Suprapubic skin (tissue), 4 donors: Measurements from ENCODE around the gene MEF2A. TPM values are rescaled to one million over a fixed set of nuclear protein-coding genes. Genes with fewer than 3 reads are reported as not detected.

ENCODE experiments used
- DNase-seq, 2 donors: peaks; one replicate each; pipeline ENCODE4 v3.0.0-alpha.2; 2019; ENCODE audit warnings: low spot score in 2 of 2
- H3K27ac ChIP-seq: fragments of 200-600 bp; sonication (generic); one replicate; pipeline ENCODE4 v1.5.1; 2019
- H3K27me3 ChIP-seq: fragments of 200-600 bp; sonication (generic); one replicate; pipeline ENCODE4 v1.5.1; 2019
- H3K36me3 ChIP-seq: fragments of 200-600 bp; sonication (generic); one replicate; pipeline ENCODE4 v1.5.1; 2019
- H3K4me1 ChIP-seq: fragments of 200-600 bp; sonication (generic); one replicate; pipeline ENCODE4 v1.5.1; 2019
- H3K4me3 ChIP-seq: fragments of 200-600 bp; sonication (generic); one replicate; pipeline ENCODE4 v1.5.1; 2019; ENCODE audit warnings: mild to moderate bottlenecking
- H3K9me3 ChIP-seq: fragments of 200-600 bp; sonication (generic); one replicate; pipeline ENCODE4 v1.5.1; 2019
- CTCF ChIP-seq, 2 donors: fragments of 200-600 bp in 1 of 2; fragments of 450-650 bp in 1 of 2; sonication (generic) in 1 of 2; IDR thresholded peaks; one replicate each; pipeline ENCODE4 v1.5.1; 2016 to 2019; ENCODE audit warnings: antibody characterized with exemption in 2 of 2, mild to moderate bottlenecking in 1 of 2, moderate library complexity in 1 of 2
- EP300 ChIP-seq: sonication (generic); formaldehyde crosslinking; IDR thresholded peaks from one replicate; pipeline ENCODE4 v1.6.1; 2017; ENCODE audit warnings: antibody characterized with exemption
- POLR2A ChIP-seq, 2 donors: fragments of 450-650 bp; IDR thresholded peaks; one replicate each; pipeline ENCODE4 v1.6.1; 2017; ENCODE audit warnings: antibody characterized with exemption in 2 of 2, mild to moderate bottlenecking in 2 of 2, moderate library complexity in 2 of 2
- POLR2AphosphoS5 ChIP-seq, 3 donors: sonication (generic); formaldehyde crosslinking; IDR thresholded peaks; one replicate each; pipeline ENCODE4 v1.6.1; 2017; ENCODE audit warnings: antibody characterized with exemption in 3 of 3
- WGBS: methylation state at CpG from one replicate; pipeline ENCODE4 v1.1.5; 2018; 5-methylcytosine and 5-hydroxymethylcytosine counted together
- total RNA-seq, 4 donors: library from RNA; depleted of rRNA; stranded (reverse); fragments of >200 nt; gene quantifications; one replicate each; pipeline ENCODE4 v1.1.0, GENCODE V29; 2016

Gene MEF2A
- total RNA-seq, 4 donors from 2014 or later = 70.1 to 222 (median 78.8) TPM

GRCh38 chr15:99545605-99546004 is 20.2 kb upstream of the MEF2A start:
- Histone ChIP-seq H3K4me3 (no peak overlapping the region), H3K27ac (no peak overlapping the region), H3K27me3 (no peaks in the 10 kb centered on the region), H3K36me3 (no peaks in the 10 kb centered on the region), H3K9me3 (no peaks in the 10 kb centered on the region), H3K4me1 (no peaks in the 10 kb centered on the region)
- no peak for DNase-seq
- TF ChIP-seq CTCF (IDR thresholded peaks at IDR 0.05) (no peak), POLR2A (IDR thresholded peaks at IDR 0.05) (no peak), POLR2AphosphoS5 (IDR thresholded peaks at IDR 0.05) (no peak), EP300 (no peak)

- Histone ChIP-seq H3K4me1 (no peaks in the 10 kb centered on the region), H3K27ac (no peak overlapping the region), H3K4me3 (no peak overlapping the region), H3K9me3 (no peaks in the 10 kb centered on the region), H3K27me3 (no peaks in the 10 kb centered on the region), H3K36me3 (no peaks in the 10 kb centered on the region)
- no peak for DNase-seq
- WGBS = 58% methylated on average over 4 of the region's 4 CpGs
- TF ChIP-seq POLR2AphosphoS5 (IDR thresholded peaks at IDR 0.05) (no peak), EP300 (no peak), CTCF (IDR thresholded peaks at IDR 0.05) (no peak), POLR2A (IDR thresholded peaks at IDR 0.05) (no peak)
These were observed 19.2 kb upstream of the MEF2A start for GRCh38 chr15:99546441-99547100.

GRCh38 chr15:99547517-99547916 is 18.3 kb upstream of the MEF2A start:
- no peaks in the 10 kb centered on the region for H3K9me3 ChIP-seq
- TF ChIP-seq POLR2AphosphoS5 (IDR thresholded peaks at IDR 0.05) (no peak), POLR2A (IDR thresholded peaks at IDR 0.05) (no peak), CTCF (IDR thresholded peaks at IDR 0.05) (no peak), EP300 (no peak)
- no peaks in the 10 kb centered on the region for H3K4me1 ChIP-seq
- no peaks in the 10 kb centered on the region for H3K36me3 ChIP-seq
- DNase-seq = no peak
- no peak overlapping the region for H3K27ac ChIP-seq
- H3K27me3 ChIP-seq = no peaks in the 10 kb centered on the region
- 89% methylated on average over 3 of the region's 3 CpGs for WGBS
- no peak overlapping the region for H3K4me3 ChIP-seq

- Histone ChIP-seq H3K27me3 (no peaks in the 10 kb centered on the region), H3K9me3 (no peaks in the 10 kb centered on the region), H3K4me3 (no peak overlapping the region), H3K4me1 (peaks cover 16% of the 10 kb centered on the region), H3K36me3 (no peaks in the 10 kb centered on the region), H3K27ac (no peak overlapping the region)
- TF ChIP-seq POLR2A (IDR thresholded peaks at IDR 0.05) (no peak), POLR2AphosphoS5 (IDR thresholded peaks at IDR 0.05) (no peak), EP300 (no peak), CTCF (IDR thresholded peaks at IDR 0.05) (no peak)
- WGBS = 60% methylated on average over 5 of the region's 5 CpGs
- DNase-seq = no peak
These were observed 15.7 kb upstream of the MEF2A start for GRCh38 chr15:99550077-99550476.

GRCh38 chr15:99552111-99552510 is 13.7 kb upstream of the MEF2A start:
- Histone ChIP-seq H3K4me1 (peaks cover 28% of the 10 kb centered on the region), H3K36me3 (no peaks in the 10 kb centered on the region), H3K4me3 (no peak overlapping the region), H3K27ac (no peak overlapping the region), H3K27me3 (no peaks in the 10 kb centered on the region), H3K9me3 (no peaks in the 10 kb centered on the region)
- no peak for TF ChIP-seq POLR2AphosphoS5 (IDR thresholded peaks at IDR 0.05)
- no peak for TF ChIP-seq POLR2A (IDR thresholded peaks at IDR 0.05)
- 94% methylated on average over 2 of the region's 2 CpGs for WGBS
- DNase-seq = no peak
